ENCODE measurements around the gene SCAMP2. TPM values are rescaled to one million over a fixed set of nuclear protein-coding genes. Genes with fewer than 3 reads are reported as not detected.

Gene SCAMP2
- total and polyA plus RNA-seq, 10 of the 15 experiments (the other 5 are each of a cell fraction or from before 2014, with no cell fraction given): 10.9 to 158 (median 99.6) TPM

DNA sequence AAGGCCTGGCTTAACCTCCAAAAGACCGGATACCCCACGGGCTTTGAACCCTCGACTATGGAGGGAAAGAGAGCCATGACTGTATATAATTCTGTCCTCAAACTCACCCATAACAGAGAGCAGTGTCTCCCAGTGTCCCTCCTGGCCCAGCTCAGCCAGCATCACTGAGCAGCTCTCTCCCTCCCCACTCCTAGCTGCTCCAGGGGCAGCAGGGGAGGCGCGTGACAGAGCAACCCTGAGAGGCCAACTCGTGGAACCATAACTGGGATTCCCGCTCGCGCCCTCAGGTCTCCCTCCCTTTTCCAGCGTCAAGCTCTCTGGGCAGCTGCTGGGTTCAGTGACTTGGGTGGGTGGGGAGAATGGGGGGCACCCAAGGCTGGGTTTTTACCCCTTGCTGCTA, 47.3 kb downstream of the SCAMP2 start:
- no peak for DNase-seq (ENCODE audit: low read depth, low spot score)
- no peak for FAIRE-seq
- ChIA-PET POLR2A (interaction anchor here (0.6 kb wide), 1 partner anchor 38 kb away, joined by 3 read pairs; no protein-coding TSS in a partner anchor), SMC1A (ENCODE audit: uncharacterized antibody, unreplicated experiment) (interaction anchor here (0.7 kb wide), 1 partner anchor 55 kb away, joined by 3 read pairs; no protein-coding TSS in a partner anchor), RAD21 (ENCODE audit: unreplicated experiment) (interaction anchor here (1.4 kb wide), 1 partner anchor 10 kb away, joined by 4 read pairs; no protein-coding TSS in a partner anchor), CTCF (interaction anchor here (1.1 to 6.3 kb wide), 3 partner anchors 22 to 56 kb away, joined by 3 to 53 read pairs (median 14); no protein-coding TSS in a partner anchor)
- H3K36me3 ChIP-seq (ENCODE audit: control insufficient read depth in 2 of 2, insufficient read depth in 2 of 2, low read length in 1 of 2): no peaks in the 10 kb centered on the region
- no peak overlapping the region for H2AFZ ChIP-seq (ENCODE audit: control insufficient read depth, low read depth, low read length)
- in situ Hi-C loops (cut with MboI): no loop called here
- ATAC-seq: no peak
- H3K4me1 ChIP-seq (ENCODE audit: control insufficient read depth, insufficient read depth, low read length): peaks cover 10% of the 10 kb centered on the region
- no peaks in the 10 kb centered on the region for H3K79me2 ChIP-seq (ENCODE audit: control insufficient read depth, insufficient read depth, low read length)
- H4K20me1 ChIP-seq (ENCODE audit: control insufficient read depth, insufficient read depth): no peaks in the 10 kb centered on the region
- H3K4me3 ChIP-seq: no peak overlapping the region
- TF ChIP-seq POLR2AphosphoS5 (IDR thresholded peaks at IDR 0.05; ENCODE audit: low read length): no peak
- no peak for TF ChIP-seq CBX5 (IDR thresholded peaks at IDR 0.05; ENCODE audit: low read depth)
- no peak for TF ChIP-seq STAT3 (IDR thresholded peaks at IDR 0.05; ENCODE audit: low read depth, low read length)
- TF ChIP-seq, protein P1, sequence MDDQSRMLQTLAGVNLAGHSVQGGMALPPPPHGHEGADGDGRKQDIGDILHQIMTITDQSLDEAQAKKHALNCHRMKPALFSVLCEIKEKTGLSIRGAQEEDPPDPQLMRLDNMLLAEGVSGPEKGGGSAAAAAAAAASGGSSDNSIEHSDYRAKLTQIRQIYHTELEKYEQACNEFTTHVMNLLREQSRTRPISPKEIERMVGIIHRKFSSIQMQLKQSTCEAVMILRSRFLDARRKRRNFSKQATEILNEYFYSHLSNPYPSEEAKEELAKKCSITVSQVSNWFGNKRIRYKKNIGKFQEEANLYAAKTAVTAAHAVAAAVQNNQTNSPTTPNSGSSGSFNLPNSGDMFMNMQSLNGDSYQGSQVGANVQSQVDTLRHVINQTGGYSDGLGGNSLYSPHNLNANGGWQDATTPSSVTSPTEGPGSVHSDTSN (IDR thresholded peaks at IDR 0.05; ENCODE audit: insufficient replicate concordance, low read depth, low read length): no peak
- TF ChIP-seq IKZF1 (conservative IDR thresholded peaks at IDR 0.05): no peak
- no peak for TF ChIP-seq ZNF24 (IDR thresholded peaks at IDR 0.05)
- TF ChIP-seq ZZZ3 (IDR thresholded peaks at IDR 0.05; ENCODE audit: control insufficient read depth, insufficient read length, low read depth): no peak
- TF ChIP-seq EZH2 (IDR thresholded peaks at IDR 0.05; ENCODE audit: borderline replicate concordance, control insufficient read depth, low read depth, low read length): no peak
- no peak for TF ChIP-seq ATF7 (IDR thresholded peaks at IDR 0.05; ENCODE audit: low read depth)
- TF ChIP-seq RCOR1 (conservative IDR thresholded peaks at IDR 0.05; ENCODE audit: low read depth, low read length): no peak
- no peak for TF ChIP-seq NFYA (IDR thresholded peaks at IDR 0.05; ENCODE audit: borderline replicate concordance, low read depth, low read length)
- no peak for TF ChIP-seq EP300 (IDR thresholded peaks at IDR 0.05; ENCODE audit: borderline replicate concordance in 1 of 2, control insufficient read depth in 1 of 2, low read depth in 2 of 2, low read length in 2 of 2)
- no peak for TF ChIP-seq PAX5 (IDR thresholded peaks at IDR 0.05; ENCODE audit: borderline replicate concordance, low read depth, low read length)
- TF ChIP-seq, protein P2, sequence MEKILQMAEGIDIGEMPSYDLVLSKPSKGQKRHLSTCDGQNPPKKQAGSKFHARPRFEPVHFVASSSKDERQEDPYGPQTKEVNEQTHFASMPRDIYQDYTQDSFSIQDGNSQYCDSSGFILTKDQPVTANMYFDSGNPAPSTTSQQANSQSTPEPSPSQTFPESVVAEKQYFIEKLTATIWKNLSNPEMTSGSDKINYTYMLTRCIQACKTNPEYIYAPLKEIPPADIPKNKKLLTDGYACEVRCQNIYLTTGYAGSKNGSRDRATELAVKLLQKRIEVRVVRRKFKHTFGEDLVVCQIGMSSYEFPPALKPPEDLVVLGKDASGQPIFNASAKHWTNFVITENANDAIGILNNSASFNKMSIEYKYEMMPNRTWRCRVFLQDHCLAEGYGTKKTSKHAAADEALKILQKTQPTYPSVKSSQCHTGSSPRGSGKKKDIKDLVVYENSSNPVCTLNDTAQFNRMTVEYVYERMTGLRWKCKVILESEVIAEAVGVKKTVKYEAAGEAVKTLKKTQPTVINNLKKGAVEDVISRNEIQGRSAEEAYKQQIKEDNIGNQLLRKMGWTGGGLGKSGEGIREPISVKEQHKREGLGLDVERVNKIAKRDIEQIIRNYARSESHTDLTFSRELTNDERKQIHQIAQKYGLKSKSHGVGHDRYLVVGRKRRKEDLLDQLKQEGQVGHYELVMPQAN (conservative IDR thresholded peaks at IDR 0.05): no peak
- TF ChIP-seq, protein P3, sequence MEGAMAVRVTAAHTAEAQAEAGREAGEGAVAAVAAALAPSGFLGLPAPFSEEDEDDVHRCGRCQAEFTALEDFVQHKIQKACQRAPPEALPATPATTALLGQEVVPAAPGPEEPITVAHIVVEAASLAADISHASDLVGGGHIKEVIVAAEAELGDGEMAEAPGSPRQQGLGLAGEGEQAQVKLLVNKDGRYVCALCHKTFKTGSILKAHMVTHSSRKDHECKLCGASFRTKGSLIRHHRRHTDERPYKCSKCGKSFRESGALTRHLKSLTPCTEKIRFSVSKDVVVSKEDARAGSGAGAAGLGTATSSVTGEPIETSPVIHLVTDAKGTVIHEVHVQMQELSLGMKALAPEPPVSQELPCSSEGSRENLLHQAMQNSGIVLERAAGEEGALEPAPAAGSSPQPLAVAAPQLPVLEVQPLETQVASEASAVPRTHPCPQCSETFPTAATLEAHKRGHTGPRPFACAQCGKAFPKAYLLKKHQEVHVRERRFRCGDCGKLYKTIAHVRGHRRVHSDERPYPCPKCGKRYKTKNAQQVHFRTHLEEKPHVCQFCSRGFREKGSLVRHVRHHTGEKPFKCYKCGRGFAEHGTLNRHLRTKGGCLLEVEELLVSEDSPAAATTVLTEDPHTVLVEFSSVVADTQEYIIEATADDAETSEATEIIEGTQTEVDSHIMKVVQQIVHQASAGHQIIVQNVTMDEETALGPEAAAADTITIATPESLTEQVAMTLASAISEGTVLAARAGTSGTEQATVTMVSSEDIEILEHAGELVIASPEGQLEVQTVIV (IDR thresholded peaks at IDR 0.05; ENCODE audit: borderline replicate concordance, partially characterized antibody): no peak
- no peak for TF ChIP-seq ZNF622 (IDR thresholded peaks at IDR 0.05)
- peaks cover 0 to 16% of the 10 kb centered on the region in 2 experiments; a peak in 3 of 4 replicates for H3K27me3 ChIP-seq (replicated peaks in 1 of 2; ENCODE audit: control insufficient read depth in 2 of 2, insufficient read depth in 2 of 2, low read length in 1 of 2)
- H3K27ac ChIP-seq (ENCODE audit: control insufficient read depth, insufficient read depth): no peak overlapping the region
- H3K9ac ChIP-seq (ENCODE audit: control insufficient read depth, insufficient read depth, low read length): no peak overlapping the region
- BruUV-seq (replicated peaks): no TSS peak
- intact Hi-C loops (cut with micrococcal nuclease; ENCODE audit: unreplicated experiment): no loop called here
- H3K4me2 ChIP-seq (ENCODE audit: control insufficient read depth, insufficient read depth): no peak overlapping the region
- 42% methylated on average over 10 of the region's 10 CpGs for WGBS (ENCODE audit: insufficient coverage, insufficient replicate concordance, low lambda C conversion rate, missing lambda C conversion rate)
- no peaks in the 10 kb centered on the region for H3K9me3 ChIP-seq (replicated peaks; ENCODE audit: control insufficient read depth, insufficient read depth, low read length)
